DMS53 treated with DMSO at 0.1 percent for 48 hours (cell line): ENCODE data around the gene IGF1R.

Source experiments
- DNase-seq: peaks from one replicate; lab custom pipeline; 2025; ENCODE audit not compliant: unreplicated experiment; lab: John Stamatoyannopoulos, UW

IGF1R gene

GRCh38 chr15:98823012-98823458, 174.7 kb downstream of the IGF1R start:
- DNase-seq = peak; percentile 46

GRCh38 chr15:98823616-98824015, 175.3 kb downstream of the IGF1R start:
- no peak for DNase-seq

GRCh38 chr15:98824595-98824994, 176.3 kb downstream of the IGF1R start:
- no peak for DNase-seq

GRCh38 chr15:98826658-98827057, 178.3 kb downstream of the IGF1R start:
- DNase-seq = no peak

GRCh38 chr15:98827217-98827616, 178.9 kb downstream of the IGF1R start:
- DNase-seq = no peak

GRCh38 chr15:98830034-98830634, 181.8 kb downstream of the IGF1R start:
- DNase-seq = no peak

- no peak for DNase-seq
Observed at GRCh38 chr15:98834976-98835375, 186.6 kb downstream of the IGF1R start.

GRCh38 chr15:98835876-98836275, 187.5 kb downstream of the IGF1R start:
- DNase-seq = no peak

- no peak for DNase-seq
Observed at GRCh38 chr15:98838387-98839259, 190.3 kb downstream of the IGF1R start.

GRCh38 chr15:98840053-98840452, 191.7 kb downstream of the IGF1R start:
- DNase-seq = no peak

- DNase-seq = peak; percentile 68
Observed at GRCh38 chr15:98841419-98841970, 193.2 kb downstream of the IGF1R start.

GRCh38 chr15:98842192-98842972, 194.0 kb downstream of the IGF1R start:
- no peak for DNase-seq

- DNase-seq = peak; percentile 40
Observed at GRCh38 chr15:98842973-98843285, 194.6 kb downstream of the IGF1R start.

- peak; percentile 86 for DNase-seq
Observed at GRCh38 chr15:98843844-98844243, 195.5 kb downstream of the IGF1R start.

- DNase-seq = no peak
Observed at GRCh38 chr15:98844261-98844660, 195.9 kb downstream of the IGF1R start.

GRCh38 chr15:98845138-98845884, 197.0 kb downstream of the IGF1R start:
- DNase-seq = no peak

- DNase-seq = peak; percentile 78
Observed at GRCh38 chr15:98850961-98851572, 202.7 kb downstream of the IGF1R start.

- peak; percentile 73 for DNase-seq
Observed at GRCh38 chr15:98853161-98853560, 204.8 kb downstream of the IGF1R start.

GRCh38 chr15:98853617-98854420, 205.5 kb downstream of the IGF1R start:
- DNase-seq = no peak
